GM23338 (cell line): ENCODE measurements around the gene TSPAN4.
A peak's percentile ranks its signal among the peaks of the same experiment; 100 is the strongest.

Experiments
- CTCF ChIP-seq, 2 experiments: fragments of 200-600 bp in 1 of 2; sonication (generic) in 1 of 2; conservative IDR thresholded peaks; 2 replicates each; pipeline versions ENCODE4 v1.5.1 to v1.6.1; 2016 to 2017; ENCODE audit warnings: antibody characterized with exemption in 2 of 2, low read depth in 2 of 2, mild to moderate bottlenecking in 2 of 2, moderate library complexity in 1 of 2
- EZH2 ChIP-seq: fragments of 200-600 bp; sonication (generic); IDR thresholded peaks from one replicate; pipeline ENCODE4 v1.8.0; 2017; ENCODE audit warnings: antibody characterized with exemption, mild to moderate bottlenecking, low read depth; ENCODE audit not compliant: unreplicated experiment
- EZH2phosphoT487 ChIP-seq: fragments of 200-600 bp; sonication (generic); IDR thresholded peaks from one replicate; pipeline ENCODE4 v1.8.1; 2018; ENCODE audit warnings: antibody characterized with exemption; ENCODE audit not compliant: unreplicated experiment
- POLR2AphosphoS5 ChIP-seq: IDR thresholded peaks from 2 replicates; pipeline ENCODE4 v1.6.1; 2016; ENCODE audit warnings: antibody characterized with exemption, low read depth
- ZNF462 ChIP-seq: fragments of 250-450 bp; sonication (Bioruptor Pico); IDR thresholded peaks from 2 replicates; pipeline ENCODE4 v1.5.0; 2020; ENCODE audit warnings: mild to moderate bottlenecking, moderate library complexity

GRCh38 chr11:853682-854448 lies 11.2 kb downstream of the TSPAN4 start:
- TF ChIP-seq CTCF (conservative IDR thresholded peaks at IDR 0.05; ENCODE audit: low read depth in 2 of 2) (0 out of 4 replicates have a peak, but pooled peaks of 1 of the 2 experiments have one; percentile 10), POLR2AphosphoS5 (no peak), EZH2phosphoT487 (no peak), EZH2 (no peak), ZNF462 (no peak)
